Activated T-cell treated with anti-CD3 and anti-CD28 coated beads for 24 hours (primary cell): ENCODE data around the gene ANO4.
"Not testable (repeated sequence)": the region's sequence is repeated elsewhere in the genome, so short reads cannot be mapped to it uniquely, and the experiment has no call there.

ENCODE experiments used
- DNase-seq: peaks from one replicate; pipeline ENCODE4 v3.0.0-alpha.2; 2020; ENCODE audit warnings: low read depth

The ANO4 gene

GRCh38 chr12:100953217-100953616 lies 158.6 kb downstream of the ANO4 start:
- no peak for DNase-seq

- no peak for DNase-seq
Measured at GRCh38 chr12:100953677-100954076, 159.1 kb downstream of the ANO4 start.

DNA sequence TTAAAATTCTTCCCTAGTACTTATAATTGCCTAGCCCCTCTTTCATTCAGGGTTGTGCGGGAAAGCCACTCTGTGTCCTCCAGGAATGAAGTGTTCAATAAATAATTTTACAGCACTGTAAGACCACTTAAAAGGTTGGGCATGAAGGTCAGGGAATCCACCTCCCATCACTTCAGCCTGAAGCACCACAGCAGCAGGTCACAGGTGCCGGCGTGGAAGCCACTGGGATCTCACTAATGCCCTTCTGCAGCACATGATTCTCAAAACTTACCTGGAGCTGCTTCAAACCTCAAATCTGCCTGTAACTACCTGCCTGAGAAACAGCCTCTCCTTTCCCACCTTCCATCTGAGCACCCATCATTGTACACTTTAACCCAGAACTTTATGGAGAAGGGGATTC lies 159.5 kb downstream of the ANO4 start:
- no peak for DNase-seq

- no peak for DNase-seq
Measured at GRCh38 chr12:100955139-100955538, 160.6 kb downstream of the ANO4 start.

DNA sequence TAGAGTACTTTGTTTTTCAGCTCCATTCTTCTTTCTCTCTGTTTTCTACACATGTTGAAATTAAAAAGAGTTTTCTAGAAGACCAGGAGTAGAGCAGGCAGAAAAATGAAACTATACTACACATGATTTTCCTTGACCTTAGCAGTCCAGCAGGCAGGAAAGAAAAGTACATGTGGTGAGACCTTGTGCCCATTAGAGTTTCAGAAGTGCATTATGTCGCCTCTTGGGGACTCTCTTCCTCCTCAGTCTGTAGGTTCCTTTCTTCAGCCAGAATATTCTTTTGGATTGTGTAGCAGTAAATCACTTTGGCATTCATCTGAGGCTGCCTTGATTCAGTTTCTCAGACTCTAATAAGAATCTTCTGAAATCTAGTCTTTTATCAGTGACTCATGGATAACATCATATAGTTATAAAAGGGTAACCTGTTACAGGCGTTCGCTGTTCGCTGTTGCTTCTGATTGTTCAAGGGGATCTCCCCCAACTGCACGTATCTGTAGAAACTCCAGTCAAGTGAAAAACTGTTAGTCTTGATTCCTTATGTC lies 161.8 kb downstream of the ANO4 start:
- no peak for DNase-seq

- no peak for DNase-seq
Measured at GRCh38 chr12:100959481-100959880, 164.9 kb downstream of the ANO4 start.

DNA sequence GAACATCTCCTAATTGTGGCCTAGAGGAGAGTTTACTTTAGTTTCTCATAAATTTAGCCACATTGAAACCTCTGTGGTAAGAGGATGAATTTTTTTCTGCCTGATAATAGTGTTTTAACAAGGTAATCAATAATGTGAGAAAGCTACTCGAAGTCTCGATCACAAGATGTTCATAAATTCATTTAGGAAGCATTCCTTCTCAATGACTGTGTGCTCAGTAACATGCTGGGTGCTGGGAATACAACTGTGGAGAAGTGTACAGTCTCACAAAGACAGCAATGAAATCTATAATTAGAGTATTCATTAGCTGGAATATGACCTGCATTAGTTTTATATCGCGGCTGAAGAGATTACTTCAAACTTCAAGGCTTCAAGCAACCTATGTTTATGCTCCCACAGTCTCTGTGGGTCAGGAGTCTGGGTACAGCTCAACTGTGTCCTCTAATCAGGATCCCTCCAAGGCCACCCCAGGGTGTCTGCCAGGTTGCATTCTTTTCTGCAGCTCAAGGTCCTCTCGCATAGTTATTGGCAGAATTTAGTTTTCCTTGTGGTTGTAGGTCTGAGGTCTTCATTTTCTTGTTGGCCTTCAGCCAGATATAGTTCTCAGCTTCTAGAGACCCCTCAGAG lies 167.6 kb downstream of the ANO4 start:
- DNase-seq: no peak

- DNase-seq: no peak
Measured at GRCh38 chr12:100963381-100963780, 168.8 kb downstream of the ANO4 start.

DNA sequence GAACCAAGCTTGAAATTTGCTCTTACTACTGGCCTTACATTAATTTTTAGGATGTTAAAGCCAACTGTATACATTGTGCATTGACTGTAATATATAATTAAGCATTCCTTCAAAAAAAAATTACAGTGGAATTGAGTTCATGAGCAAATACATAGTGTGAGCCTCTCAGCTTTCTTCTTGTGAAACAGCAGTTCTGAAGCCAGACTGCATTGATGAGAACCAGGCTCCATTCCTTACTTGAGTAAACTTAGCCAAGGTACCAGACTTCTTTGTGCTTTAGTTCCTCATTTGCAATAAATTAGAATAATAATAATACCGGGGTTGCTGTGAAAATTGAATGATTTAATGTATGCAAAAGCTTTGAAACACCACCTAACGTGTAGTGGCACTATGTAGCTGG lies 169.5 kb downstream of the ANO4 start:
- no peak for DNase-seq

DNA sequence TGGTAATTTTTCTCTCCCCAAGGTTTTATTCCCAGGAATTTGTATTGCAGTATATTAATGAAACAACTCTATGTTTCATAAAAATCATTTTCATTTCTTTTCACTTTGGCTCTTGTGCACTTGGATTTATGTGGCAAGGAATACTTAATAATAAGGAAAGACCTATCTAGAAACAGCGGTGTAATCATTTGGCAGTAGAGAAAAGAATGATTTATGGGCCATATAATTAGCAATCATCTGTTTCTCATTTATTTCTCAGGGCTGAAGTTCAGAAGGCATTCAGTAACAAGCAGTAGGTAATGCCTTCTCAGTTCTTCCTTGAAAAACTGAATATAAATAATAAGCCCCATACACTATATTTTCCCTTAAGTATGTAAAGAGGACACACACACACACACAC lies 172.6 kb downstream of the ANO4 start:
- DNase-seq: no peak

DNA sequence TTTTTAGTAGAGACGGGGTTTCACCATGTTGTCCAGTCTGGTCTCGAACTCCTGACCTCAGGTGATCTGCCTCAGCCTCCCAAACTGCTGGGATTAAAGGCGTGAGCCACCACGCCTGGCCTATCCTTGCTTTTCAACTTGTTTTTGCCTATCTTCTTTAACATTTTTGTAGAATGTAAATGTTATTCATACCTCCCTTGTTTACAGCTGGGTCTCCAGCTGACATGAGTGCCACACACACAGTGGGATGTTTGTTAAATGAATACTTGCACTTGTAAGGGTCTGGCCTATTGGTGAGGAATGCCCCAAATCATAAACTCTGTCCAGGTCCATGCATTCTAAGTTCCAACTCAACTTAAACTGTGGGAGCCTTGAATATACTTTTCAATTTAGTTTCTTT lies 176.3 kb downstream of the ANO4 start:
- no peak for DNase-seq

DNA sequence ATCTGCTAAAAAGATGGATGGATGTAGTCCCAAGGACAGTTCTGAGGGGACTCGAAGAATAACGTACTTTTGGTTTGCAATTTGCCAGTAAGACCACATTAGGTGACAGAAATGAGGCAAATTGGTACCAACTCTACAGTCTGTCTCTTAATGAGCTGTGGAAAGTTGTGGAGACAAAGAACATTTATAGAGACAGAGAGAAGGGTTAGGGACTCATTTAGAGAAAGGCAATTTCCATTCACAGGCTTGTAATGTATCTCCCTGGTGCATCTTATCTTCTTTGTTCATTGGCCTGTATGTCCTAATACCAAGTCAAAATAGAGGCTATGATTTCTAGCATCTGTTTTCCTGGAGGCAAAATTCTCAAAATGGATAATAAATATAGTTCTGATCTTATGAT lies 177.5 kb downstream of the ANO4 start:
- DNase-seq: no peak

DNA sequence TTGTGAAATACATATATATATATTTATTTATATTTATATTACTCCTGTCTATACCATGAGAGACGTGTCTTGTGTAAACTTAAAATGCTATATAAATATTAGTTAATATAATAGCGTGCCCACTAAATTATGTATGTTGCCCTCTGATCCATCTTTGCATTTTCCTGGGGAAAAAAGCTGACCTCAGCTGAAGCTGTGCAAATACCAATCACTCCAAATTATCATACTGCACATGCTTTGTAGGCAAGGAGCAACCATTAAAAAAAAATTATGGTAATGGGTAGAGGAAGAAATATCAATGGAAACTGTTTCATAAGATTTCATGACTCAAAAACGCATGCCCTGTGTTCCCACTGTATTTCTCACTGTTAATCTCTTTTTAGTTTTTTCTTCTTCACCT lies 179.8 kb downstream of the ANO4 start:
- DNase-seq: no peak

GRCh38 chr12:100974747-100975146 lies 180.2 kb downstream of the ANO4 start:
- no peak for DNase-seq

- DNase-seq: no peak
Measured at GRCh38 chr12:100976735-100977134, 182.2 kb downstream of the ANO4 start.

DNA sequence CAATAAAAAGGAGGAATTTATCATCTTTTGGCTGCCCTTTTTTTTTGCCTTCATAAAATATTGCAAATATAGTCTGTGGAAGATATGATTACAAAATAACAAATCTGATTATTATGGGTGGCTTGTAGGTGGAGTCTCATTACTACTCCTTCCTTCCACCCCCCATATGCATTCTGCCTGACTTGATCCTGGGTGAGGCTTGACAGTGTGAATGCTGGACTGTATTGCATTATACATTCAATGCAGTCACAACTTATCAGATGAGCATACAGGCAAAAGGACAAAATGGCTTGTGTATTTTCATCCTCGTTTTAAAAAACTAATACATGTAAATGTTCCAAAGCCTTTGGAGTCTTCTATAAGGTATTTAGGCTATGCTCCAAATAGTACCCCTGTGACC lies 186.3 kb downstream of the ANO4 start:
- no peak for DNase-seq

DNA sequence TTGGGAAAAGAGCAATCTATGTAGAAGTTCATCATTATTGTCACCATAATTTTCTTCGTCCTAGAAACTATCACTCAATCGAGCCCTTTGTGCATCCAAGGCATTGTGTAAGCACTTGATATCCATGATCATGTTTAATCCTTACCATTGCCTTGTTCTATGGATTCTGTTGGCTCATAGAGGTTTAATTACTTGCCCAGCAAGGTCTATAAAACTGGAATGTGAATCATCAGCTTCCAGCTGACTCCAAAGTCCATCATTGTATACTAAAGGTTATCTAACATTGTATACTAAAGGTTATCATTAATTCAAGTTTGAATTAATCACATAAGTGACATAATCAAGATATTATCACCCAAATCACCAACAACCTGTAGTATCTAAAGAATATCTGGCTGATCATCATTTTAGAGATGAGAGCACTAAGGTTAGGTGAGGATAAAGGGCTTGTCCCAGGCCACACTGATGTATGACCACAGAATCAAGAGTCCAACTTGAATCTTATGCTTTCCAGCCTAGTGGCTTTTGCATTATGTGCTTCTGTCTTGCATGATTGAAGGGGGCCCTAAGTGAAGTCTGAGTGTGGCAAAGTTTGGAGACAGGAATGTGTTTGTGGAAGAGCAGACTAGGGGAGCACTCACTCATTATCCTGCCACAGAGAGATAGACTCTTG lies 188.1 kb downstream of the ANO4 start:
- DNase-seq: no peak

GRCh38 chr12:100984796-100985195 lies 190.2 kb downstream of the ANO4 start:
- DNase-seq: no peak

GRCh38 chr12:100986595-100987547 lies 192.3 kb downstream of the ANO4 start:
- no peak for DNase-seq

GRCh38 chr12:100987552-100988521 lies 193.3 kb downstream of the ANO4 start:
- DNase-seq: no peak

DNA sequence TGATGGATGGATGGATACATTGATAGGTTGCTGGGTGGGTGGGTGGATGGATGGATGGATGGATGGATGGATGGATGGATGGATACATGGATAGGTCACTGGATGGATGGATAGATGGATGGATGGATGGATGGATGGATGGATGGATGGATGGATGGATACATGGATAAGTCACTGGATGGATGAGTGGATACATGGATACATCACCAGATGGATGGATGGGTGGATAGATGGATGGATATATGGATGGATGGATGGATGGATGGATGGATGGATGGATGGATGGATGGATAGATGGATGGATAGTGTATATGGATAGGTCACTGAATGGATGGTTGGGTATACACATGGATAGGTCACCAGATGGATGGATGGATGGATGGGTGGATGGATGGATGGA lies 194.9 kb downstream of the ANO4 start:
- not testable (repeated sequence) for DNase-seq
